HG03342 (cell line): Measurements from ENCODE around the gene MGAT5.

Source experiments
- ATAC-seq: cut with Tn5 transposase; IDR thresholded peaks from one replicate; pipeline ENCODE4 v1.9.1; 2021; ENCODE audit warnings: mild to moderate bottlenecking, moderate library complexity; ENCODE audit not compliant: unreplicated experiment

Gene MGAT5

DNA sequence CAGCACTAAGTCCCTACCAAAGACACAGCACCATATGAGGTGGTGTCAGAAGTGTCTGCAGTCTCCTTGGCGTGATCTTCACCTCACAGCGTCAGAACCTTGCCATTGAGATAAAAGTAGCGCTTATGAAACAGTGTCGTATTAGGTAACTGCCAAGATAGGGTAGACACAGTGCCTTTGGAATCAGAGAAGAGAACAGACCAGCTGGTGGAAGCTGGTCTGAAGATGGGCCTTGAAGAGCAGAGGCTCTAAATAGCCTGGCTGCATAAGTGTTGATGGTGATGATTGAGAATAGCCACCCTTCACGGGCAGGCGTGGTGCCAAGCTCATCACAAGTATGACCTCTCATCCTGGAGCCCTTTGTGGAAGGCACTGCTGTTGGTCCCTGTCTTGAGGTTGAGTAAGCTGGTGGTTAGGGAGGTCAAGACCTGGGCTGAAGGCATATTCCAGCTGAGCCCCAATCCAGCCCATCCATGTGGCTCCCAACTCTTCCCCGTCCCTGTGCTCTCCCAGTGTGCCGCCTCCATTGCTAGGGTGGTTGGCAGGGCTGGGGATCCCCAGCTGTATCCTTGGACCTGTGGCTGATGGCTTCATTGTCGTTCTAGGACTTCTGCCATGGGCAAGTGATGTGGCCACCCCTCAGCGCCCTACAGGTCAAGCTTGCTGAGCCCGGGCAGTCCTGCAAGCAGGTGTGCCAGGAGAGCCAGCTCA lies 187.4 kb downstream of the MGAT5 start:
- ATAC-seq = no peak

DNA sequence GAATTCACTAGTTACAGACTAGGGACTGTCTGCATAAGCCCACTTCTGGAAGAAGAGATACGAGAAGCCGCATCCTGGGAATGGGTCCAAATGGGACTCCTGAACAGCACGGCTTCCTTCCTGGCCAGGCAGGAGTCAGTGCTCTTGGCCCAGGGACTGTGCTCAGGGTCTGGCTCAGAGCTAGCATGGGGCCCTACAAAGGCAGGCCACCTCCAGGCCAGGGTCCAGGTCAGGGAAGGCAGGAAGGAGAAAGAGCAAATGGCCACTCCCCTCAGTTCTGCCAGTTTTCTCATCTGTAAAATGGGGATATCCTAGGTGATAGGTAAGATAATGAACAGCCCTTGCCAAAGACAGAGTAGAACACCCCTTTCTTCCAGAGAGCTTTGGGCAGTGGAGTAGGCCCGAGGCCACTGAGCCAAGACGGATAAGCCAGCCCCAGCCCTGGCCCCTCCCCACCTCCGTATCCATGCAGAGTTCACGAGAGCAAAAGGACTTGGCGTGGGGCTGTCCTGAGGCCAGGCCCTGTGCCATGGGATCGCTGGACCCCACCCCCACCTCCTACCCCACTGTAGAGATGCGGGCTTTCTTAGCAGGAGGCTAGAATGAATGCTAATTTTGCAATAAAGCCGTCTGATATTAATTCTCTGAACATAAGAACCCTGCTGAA lies 190.1 kb downstream of the MGAT5 start:
- no peak for ATAC-seq

DNA sequence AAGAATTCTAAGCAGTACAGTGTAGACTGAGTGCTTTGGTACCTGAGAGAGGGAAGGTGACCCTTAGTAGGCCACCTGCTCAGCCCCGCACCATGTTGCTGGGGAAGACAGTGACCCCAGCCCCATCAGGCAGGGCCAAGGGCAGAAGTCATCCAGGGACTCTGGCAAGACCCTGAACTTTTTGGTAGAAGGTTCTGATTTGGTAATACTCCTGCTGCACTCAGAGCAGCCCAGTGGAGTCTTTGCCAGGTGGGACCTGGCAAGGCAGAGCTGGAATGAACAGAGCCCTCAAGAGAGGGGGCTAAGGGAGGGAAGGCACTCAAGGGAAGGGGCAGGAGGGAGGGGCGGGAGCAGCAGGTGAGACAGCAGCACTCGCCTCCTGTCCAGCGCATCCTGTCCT lies 191.2 kb downstream of the MGAT5 start:
- no peak for ATAC-seq

DNA sequence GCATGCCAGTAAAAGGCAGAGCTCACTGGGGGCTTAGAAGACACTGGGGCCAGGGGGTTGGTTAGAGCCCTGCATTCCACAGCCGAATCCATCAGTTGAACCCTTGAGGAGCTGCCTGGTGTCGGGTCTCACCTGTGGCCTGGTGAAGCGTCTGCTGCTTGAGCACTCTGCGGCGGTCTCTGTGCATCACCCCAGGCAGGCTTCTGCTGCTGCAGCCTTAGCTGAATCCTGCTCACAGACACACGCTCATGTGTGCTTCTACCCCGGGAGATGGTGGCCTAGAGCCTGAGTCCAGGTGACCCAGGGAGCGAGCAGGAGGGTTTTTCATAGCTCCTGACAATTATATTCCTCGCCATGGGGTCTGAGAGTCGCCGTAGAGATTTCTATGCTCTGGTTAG lies 192.1 kb downstream of the MGAT5 start:
- ATAC-seq = no peak

DNA sequence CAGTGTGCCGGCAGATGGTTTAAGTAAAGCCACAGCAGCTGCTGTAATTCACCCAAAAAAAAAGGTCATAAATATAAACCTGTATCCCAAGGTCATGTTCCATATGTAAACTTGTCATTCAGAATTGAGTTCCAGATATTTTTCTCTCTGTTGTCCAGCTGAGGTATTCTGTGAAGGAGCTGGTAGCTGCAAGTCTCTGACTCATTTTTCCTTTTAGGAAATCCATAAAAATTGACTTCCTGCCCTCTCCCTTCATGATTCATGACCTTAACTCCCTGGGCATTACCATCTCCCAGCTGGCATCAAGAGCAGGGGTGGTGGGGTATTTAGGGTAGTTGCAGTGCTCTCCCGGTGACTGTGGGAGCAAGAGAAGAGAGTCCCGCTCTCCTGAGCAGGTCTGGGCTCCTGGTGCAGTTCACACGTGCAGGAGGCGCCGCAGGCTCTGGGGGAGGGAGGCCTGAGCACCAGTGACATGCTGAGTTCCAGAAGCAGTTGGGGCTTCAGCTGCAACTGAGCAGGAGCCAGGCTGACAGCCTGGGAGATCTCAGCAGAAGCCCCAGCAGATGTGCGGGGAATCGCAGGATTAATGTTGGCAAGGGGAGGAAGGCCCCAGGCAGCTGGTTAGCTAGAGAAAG lies 192.6 kb downstream of the MGAT5 start:
- ATAC-seq = no peak

DNA sequence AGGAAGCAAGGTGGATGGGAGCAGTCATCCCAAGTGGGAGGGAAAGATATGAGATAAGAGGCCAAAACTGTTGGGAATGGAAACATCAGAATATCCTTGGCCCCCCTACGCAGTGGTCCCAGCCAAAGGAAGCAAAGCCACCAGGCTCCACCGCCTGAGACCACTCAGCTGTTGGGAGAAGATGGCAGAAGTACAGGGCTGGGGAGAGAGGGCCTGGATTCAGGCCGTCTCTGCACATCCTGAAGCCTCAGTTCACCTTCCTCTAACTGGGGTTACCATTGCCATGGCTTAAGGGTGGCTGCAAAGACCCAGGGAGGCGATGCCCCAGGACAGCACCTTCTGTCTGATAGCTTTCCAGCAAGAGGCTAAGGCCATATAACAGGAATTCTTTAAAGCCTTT lies 193.8 kb downstream of the MGAT5 start:
- no peak for ATAC-seq

DNA sequence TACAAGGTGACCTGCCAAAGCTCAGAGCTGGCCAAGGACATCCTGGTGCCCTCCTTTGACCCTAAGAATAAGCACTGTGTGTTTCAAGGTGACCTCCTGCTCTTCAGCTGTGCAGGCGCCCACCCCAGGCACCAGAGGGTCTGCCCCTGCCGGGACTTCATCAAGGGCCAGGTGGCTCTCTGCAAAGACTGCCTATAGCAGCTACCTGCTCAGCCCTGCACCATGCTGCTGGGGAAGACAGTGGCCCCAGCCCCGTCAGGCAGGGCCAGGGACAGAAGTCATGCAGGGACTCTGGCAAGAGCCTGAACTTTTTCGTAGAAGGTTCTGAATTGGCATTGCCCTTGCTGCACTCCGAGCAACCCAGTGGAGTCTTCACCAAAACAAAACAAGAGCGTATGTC lies 194.8 kb downstream of the MGAT5 start:
- ATAC-seq = no peak

DNA sequence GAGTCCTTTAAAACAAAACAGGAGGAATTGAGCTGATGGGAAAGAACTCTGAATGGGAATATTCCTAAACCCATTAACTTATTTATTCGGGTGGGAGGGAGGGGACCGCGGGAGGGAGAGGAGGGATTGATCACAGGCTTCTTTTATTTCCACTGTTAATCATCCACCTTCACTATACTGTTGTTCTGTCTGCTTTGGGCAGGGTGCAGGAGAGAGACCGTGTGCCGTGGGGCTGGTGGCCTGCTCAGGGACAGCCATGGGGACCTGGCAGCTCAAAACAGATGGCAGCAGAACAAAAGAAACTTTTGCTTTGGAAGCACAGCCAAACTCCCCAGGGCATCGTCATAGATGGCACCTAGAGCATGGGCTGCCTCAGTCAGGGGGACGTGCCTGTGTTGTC lies 195.3 kb downstream of the MGAT5 start:
- ATAC-seq = no peak

DNA sequence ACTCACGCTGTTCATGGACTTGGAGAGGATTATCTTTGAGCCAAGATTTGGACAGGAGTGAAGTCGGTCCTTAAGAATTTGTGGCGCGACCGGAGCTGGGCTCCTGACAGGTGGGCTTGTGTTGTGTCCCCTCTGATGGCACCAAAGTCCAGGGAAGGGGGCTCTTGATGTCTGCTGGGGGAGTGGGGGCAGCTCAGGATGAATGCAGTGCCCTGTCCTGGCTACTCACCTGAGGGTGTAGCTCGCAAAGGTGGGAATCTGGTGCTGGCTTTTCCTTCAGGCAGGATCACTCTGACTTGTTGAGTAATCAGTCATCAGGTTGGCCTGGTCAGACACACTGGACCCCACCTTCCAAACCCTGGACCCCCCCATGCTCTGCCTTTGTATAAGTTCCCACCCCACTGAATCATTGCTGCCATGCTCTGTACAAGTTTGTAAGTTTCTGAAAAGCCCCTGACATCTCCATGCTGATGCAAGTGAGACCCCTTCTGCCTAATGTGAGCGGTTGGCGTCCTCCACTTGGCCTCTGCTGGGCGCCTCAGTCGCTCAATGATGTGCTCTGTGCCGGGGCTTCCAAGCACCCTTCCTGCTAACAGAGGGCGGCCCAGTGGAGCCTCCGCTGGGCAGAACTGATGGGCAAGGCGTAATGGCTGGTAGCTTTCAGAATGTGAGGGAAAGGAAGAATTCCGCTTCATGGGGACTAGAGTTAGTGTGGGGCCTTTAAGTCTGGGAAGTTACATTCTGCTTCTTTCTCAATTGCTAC lies 196.1 kb downstream of the MGAT5 start:
- ATAC-seq = no peak

DNA sequence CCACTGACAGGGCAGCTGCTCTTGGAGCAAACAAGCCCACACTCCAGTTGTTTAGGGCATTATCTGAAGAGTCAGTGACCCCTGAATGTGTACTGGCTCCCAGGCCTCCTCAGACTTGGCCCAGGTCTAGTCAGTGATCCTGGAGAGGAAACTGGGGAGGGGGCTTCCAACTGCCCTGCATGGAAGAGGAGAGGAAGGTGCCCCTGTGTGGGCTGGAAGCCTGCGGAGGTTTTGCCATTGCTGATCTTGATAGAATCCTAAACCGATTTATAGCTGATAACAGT lies 197.4 kb downstream of the MGAT5 start:
- ATAC-seq = no peak

DNA sequence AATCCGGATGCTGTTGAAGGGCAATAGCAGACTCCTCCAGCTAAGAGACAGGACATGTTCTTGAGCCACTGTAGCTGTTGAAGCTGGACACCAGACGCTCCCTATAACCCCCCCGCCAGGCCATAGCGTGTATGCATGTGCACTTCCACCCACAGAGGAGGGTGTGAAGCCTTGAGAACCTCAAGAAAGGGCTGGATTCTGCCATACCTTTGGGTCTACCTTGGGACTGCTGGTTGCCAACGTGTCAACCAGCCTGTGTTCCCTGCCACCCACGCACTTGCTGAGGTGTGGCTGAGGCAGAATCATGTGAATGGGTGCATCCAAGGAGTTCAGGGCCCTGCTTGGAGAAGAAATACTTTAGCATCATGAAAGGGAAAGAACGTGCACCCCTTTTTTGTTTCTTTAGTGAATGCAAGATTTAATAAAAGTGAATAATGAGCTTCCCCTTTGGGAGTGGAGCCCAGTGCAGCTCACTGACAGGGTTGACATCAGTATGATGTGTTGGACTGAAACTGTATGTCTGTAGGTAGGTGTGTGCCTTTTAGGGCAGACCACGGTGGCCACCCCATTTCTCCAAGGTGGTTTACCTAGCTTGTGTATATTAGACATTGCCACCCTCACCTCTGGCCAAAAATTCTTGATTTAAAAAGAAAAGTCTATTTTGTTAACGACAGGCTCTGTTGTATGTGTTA lies 198.3 kb downstream of the MGAT5 start:
- ATAC-seq = no peak

DNA sequence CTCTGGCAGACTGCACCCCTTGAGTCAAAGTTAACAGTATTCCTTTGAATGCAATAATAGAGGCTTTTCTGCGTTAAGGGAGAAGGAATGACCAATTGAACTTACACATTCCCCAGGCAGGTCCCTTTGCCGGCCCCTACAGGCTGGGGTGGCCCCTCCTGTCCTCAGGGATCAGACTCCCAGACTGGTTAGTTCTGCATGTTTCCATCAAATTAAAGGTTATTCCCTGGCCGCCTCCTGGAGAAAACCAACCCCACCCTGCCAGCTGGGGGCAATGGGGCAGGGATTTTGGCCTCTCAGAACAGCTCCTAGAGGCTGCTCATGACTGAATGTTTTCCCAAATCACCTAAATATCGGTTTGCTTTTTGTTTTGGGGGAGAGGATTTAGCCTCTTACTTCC lies 199.6 kb downstream of the MGAT5 start:
- ATAC-seq = no peak

DNA sequence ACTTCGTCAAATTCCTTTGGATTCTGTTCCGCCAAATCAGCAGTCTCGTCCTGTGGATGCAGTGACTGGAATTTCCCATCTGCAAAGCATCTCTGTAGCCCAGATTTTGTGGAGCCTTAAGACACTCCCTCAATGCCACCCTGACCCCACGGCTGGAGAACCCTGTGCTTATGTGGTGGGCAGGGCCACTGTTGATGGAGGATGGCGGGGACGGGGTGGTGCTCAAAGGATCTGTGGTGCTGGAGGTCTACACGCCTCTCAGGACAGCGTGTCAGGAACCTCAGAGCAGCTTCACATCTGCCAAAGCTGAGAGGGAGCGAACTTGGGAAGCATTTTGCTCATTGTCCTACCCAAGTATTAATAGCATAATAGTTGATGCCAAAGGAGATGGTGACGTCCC lies 200.1 kb downstream of the MGAT5 start:
- ATAC-seq = no peak

DNA sequence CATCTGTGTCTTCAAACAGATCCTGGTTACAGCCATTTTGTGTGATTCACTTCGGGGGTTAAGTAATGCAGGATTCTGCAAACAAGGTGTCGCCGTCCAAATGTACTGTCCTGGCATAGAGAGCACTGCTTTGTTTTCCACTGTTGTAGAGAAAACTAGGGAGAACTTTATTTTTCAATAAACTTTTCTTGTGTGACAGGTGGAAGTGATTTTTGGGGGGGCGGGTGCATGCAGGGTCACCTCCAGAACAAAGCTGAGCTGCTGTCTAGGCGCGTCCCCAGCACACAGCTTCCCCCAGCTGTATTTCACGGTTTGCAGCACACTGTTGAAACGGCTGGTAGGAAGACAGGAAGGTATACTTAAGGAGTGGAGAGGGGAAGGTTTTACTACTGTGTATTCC lies 200.6 kb downstream of the MGAT5 start:
- no peak for ATAC-seq

DNA sequence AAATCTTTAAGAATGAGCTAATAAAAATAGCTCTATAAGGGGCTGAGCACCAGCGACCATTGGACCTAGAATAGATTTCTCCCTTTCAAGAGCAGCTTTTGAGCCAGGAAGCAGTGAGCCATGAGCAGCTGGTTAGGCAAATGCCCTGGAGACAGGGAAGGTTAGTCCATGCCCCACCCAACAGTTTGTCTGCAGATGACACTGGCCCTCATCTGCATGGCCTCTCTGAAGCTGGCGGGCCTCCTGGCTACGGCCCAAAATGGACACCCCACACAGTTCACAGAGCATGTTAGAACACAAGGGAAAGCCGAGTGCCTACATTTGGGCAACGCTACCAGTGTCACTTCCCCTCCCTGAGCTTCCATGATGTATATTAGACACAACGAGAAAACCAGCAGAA lies 201.1 kb downstream of the MGAT5 start:
- ATAC-seq = no peak

DNA sequence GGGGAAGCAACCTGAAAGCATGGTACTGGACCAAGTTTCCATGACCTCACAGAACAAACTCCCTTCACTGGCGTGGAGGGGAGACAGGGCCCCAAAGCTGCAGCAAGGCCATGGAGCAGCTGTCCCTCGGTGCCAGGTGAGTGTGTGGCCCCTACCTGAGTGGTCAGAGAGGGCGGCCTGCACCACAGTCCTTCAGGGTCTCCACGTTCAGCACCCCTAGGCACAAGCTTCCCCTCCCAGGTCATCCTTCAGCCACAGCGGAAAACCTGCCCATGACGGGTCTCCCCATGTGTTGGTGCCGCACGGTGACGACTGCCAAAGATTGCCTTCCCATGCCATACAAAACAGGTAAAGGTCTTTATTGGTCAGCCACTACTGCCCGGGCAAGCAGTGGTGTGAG lies 201.6 kb downstream of the MGAT5 start:
- no peak for ATAC-seq

DNA sequence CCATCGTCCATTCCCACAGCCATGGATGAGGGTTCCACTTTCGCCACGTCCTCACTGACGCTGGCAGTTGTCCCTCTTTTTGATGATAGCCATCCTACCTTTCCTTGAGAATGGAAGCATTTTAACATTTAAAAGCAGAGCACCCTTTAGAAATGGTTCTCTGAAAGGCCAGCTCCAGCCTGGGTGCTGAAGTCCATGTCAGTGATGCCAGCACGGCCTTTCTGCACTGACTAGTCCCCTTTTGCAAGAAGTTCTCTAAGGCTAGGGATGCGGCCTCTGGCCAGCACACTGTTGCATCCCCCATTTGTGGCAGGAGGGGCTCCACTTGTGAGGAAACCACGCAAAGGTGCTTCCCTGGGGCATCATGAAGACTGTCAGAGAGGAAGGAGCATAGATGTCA lies 203.5 kb downstream of the MGAT5 start:
- ATAC-seq = no peak

DNA sequence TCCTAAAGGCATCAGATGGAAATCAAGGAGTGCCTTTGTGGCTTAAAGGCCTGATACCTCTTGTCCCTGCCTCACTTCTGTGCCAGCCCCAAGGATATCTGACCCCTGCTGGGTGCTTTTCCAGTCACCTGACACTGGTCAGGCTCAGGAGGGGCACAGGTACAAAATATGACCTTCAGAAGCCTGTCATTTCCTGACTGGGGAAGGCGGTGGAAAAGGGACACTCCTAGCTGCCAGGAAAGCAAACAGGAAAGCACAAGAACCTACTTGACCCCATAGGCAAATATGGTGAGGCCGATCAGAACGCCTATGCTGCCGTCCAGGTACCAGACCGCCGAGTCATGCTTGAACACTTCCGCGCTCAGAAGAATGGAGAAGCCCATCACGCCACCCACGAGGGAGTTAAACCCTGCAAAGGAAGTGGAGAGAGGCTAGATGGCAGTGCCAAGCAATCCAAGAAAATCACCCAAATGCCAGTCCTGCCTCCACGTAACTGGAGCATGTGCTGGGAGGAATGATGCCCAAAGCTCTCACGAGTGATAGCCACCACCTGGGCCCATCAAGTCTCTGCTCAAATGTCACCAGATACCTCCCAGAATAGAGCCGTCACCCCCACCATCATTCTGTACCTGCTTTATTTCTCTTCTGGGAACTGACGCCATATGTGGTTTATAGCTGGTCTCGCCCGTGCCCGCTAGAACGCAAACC lies 204.0 kb downstream of the MGAT5 start:
- no peak for ATAC-seq

DNA sequence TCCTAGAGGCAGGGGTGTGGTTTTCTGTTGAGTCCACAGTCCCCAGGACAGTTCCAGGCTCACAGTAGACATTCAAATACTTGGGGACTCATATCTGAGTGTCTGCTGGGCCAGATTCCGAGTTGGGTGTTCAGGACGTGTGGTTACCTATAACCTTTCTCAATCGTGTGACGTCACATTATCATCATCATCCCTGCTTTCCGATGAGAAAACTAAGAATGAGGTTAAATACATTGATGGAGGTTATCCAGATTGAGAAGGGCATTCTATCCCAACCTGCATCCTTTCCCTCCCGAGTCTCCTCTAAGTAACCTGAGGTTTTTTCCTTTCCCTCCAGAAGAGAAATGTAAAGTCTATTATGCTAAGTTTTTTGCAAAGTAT lies 204.6 kb downstream of the MGAT5 start:
- ATAC-seq = no peak

DNA sequence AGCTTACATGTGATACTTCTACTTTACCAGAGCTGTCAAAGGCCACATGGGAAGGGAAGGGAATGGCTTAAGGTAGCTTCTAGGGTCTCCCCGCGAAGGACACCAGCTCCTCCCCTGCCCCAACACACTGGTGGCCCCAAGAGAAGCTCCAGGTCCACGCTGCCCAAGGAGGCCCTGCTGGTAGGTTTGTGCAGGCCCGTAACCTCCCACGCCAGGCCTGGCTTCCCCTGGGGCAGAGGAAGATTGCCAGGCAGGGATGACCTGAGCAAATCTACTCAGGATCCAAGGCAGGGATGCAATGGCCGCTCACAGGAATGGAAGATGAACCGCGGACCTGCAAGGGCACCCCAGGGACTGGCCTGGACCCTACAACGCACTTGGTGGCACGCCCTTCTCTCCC lies 205.1 kb downstream of the MGAT5 start:
- no peak for ATAC-seq
